H1 (cell line): ENCODE results near the gene C11orf58. TPM values are rescaled to one million over a fixed set of nuclear protein-coding genes. Genes with fewer than 3 reads are reported as not detected.

Experiments
- KDM1A ChIP-seq: fragments of 200-600, 300-600 bp; sonication (generic); IDR thresholded peaks from 2 replicates; pipeline ENCODE4 v1.7.1; 2016; ENCODE audit warnings: mild to moderate bottlenecking, low read length, borderline replicate concordance
- SIRT6 ChIP-seq: IDR thresholded peaks from one replicate; pipeline ENCODE4 v1.7.1; 2012; ENCODE audit warnings: low read length, inconsistent platforms
- polyA plus RNA-seq, 7 experiments: library from polyadenylated mRNA; depleted of rRNA in 3 of 7; stranded (reverse) in 5 of 7; unstranded in 2 of 7; fragments of >200 nt in 5 of 7; fragments of 200-250 nt in 2 of 7; gene quantifications; 1 replicate in 5 of 7; 2 replicates in 1 of 7; 4 replicates in 1 of 7; pipeline versions ENCODE4 v1.2.1 to v1.2.3, GENCODE V29; 2011 to 2013; ENCODE audit warnings: missing spikeins in 2 of 7, mixed read lengths in 2 of 7
- total RNA-seq: library from RNA; stranded (reverse); fragmentation: NEBNext Ultra II Directional; extraction: Animal tissue kit (Norgen Biotek cat#: 25700); gene quantifications from 2 replicates; pipeline ENCODE4 v1.2.1, GENCODE V29; 2021
- TF ChIP-seq, protein P1 (sequence below): fragments of 300-600 bp; sonication (generic); IDR thresholded peaks from 2 replicates; pipeline ENCODE4 v1.7.1; 2012; ENCODE audit warnings: low read length, moderate library complexity, mild to moderate bottlenecking, inconsistent platforms; ENCODE audit not compliant: insufficient replicate concordance

C11orf58 gene
- total and polyA plus RNA-seq, 2 of the 8 experiments (the other 6 are each of a cell fraction or from before 2014, with no cell fraction given), result 70.7 to 181 TPM

DNA sequence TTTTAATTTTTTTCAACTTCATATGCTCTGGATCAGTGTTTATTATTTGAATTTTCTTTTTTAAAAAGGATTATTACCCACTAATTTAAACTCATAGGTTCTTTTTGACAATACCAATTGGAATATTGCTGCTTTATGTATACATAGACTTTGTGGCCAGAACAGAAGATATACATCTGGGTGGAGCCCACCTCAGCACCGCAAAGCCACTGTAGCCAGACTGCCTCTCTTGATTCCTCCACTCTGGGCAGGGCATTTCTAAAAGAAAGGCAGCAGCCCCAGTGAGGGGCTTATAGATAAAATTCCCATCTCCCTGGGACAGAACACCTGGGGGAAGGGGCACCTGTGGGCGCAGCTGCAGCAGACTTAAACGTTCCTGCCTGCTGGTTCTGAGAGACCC lies 10.6 kb upstream of the C11orf58 start (continued):
- TF ChIP-seq, protein P1, sequence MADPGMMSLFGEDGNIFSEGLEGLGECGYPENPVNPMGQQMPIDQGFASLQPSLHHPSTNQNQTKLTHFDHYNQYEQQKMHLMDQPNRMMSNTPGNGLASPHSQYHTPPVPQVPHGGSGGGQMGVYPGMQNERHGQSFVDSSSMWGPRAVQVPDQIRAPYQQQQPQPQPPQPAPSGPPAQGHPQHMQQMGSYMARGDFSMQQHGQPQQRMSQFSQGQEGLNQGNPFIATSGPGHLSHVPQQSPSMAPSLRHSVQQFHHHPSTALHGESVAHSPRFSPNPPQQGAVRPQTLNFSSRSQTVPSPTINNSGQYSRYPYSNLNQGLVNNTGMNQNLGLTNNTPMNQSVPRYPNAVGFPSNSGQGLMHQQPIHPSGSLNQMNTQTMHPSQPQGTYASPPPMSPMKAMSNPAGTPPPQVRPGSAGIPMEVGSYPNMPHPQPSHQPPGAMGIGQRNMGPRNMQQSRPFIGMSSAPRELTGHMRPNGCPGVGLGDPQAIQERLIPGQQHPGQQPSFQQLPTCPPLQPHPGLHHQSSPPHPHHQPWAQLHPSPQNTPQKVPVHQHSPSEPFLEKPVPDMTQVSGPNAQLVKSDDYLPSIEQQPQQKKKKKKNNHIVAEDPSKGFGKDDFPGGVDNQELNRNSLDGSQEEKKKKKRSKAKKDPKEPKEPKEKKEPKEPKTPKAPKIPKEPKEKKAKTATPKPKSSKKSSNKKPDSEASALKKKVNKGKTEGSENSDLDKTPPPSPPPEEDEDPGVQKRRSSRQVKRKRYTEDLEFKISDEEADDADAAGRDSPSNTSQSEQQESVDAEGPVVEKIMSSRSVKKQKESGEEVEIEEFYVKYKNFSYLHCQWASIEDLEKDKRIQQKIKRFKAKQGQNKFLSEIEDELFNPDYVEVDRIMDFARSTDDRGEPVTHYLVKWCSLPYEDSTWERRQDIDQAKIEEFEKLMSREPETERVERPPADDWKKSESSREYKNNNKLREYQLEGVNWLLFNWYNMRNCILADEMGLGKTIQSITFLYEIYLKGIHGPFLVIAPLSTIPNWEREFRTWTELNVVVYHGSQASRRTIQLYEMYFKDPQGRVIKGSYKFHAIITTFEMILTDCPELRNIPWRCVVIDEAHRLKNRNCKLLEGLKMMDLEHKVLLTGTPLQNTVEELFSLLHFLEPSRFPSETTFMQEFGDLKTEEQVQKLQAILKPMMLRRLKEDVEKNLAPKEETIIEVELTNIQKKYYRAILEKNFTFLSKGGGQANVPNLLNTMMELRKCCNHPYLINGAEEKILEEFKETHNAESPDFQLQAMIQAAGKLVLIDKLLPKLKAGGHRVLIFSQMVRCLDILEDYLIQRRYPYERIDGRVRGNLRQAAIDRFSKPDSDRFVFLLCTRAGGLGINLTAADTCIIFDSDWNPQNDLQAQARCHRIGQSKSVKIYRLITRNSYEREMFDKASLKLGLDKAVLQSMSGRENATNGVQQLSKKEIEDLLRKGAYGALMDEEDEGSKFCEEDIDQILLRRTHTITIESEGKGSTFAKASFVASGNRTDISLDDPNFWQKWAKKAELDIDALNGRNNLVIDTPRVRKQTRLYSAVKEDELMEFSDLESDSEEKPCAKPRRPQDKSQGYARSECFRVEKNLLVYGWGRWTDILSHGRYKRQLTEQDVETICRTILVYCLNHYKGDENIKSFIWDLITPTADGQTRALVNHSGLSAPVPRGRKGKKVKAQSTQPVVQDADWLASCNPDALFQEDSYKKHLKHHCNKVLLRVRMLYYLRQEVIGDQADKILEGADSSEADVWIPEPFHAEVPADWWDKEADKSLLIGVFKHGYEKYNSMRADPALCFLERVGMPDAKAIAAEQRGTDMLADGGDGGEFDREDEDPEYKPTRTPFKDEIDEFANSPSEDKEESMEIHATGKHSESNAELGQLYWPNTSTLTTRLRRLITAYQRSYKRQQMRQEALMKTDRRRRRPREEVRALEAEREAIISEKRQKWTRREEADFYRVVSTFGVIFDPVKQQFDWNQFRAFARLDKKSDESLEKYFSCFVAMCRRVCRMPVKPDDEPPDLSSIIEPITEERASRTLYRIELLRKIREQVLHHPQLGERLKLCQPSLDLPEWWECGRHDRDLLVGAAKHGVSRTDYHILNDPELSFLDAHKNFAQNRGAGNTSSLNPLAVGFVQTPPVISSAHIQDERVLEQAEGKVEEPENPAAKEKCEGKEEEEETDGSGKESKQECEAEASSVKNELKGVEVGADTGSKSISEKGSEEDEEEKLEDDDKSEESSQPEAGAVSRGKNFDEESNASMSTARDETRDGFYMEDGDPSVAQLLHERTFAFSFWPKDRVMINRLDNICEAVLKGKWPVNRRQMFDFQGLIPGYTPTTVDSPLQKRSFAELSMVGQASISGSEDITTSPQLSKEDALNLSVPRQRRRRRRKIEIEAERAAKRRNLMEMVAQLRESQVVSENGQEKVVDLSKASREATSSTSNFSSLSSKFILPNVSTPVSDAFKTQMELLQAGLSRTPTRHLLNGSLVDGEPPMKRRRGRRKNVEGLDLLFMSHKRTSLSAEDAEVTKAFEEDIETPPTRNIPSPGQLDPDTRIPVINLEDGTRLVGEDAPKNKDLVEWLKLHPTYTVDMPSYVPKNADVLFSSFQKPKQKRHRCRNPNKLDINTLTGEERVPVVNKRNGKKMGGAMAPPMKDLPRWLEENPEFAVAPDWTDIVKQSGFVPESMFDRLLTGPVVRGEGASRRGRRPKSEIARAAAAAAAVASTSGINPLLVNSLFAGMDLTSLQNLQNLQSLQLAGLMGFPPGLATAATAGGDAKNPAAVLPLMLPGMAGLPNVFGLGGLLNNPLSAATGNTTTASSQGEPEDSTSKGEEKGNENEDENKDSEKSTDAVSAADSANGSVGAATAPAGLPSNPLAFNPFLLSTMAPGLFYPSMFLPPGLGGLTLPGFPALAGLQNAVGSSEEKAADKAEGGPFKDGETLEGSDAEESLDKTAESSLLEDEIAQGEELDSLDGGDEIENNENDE, result no peak
- TF ChIP-seq KDM1A (no peak), SIRT6 (no peak)
- TF ChIP-seq, all 59 proteins: peak for 0
